HEK293T (cell line): ENCODE data around the gene OR5J2.
"Not testable (repeated sequence)": the region's sequence is repeated elsewhere in the genome, so short reads cannot be mapped to it uniquely, and the experiment has no call there.

Experiments
- CTCF ChIA-PET: fragments of 350-600 bp; formaldehyde crosslinking; extraction: SDS; loops from one replicate; lab custom pipeline; 2021; ENCODE audit warnings: antibody characterized with exemption, inconsistent platforms; lab: Yijun Ruan, JAX
- POLR2A ChIA-PET: fragments of 350-600 bp; formaldehyde crosslinking; extraction: SDS; loops from one replicate; lab custom pipeline; 2020; ENCODE audit warnings: antibody characterized with exemption, inconsistent platforms; lab: Yijun Ruan, JAX
- DNase-seq: peaks from one replicate; pipeline ENCODE4 v3.0.0; 2012; ENCODE audit warnings: mixed read lengths; ENCODE audit errors: extremely low spot score
- ARNT ChIP-seq: fragments of 450-650 bp; IDR thresholded peaks from 2 replicates; pipeline ENCODE4 v1.6.1; 2017; ENCODE audit warnings: mild to moderate bottlenecking
- BHLHE40 ChIP-seq: fragments of 450-650 bp; IDR thresholded peaks from 2 replicates; pipeline ENCODE4 v1.6.1; 2016; ENCODE audit warnings: mild to moderate bottlenecking, moderate library complexity, borderline replicate concordance
- CTBP1 ChIP-seq: fragments of 450-650 bp; IDR thresholded peaks from 2 replicates; pipeline ENCODE4 v1.6.1; 2016; ENCODE audit warnings: borderline replicate concordance
- ELF4 ChIP-seq: fragments of 450-650 bp; IDR thresholded peaks from 2 replicates; pipeline ENCODE4 v1.6.1; 2017; ENCODE audit warnings: antibody characterized with exemption
- FOXA1 ChIP-seq: fragments of 450-650 bp; IDR thresholded peaks from 2 replicates; pipeline ENCODE4 v1.6.1; 2016; ENCODE audit warnings: mild to moderate bottlenecking
- FOXK2 ChIP-seq: fragments of 450-650 bp; IDR thresholded peaks from 2 replicates; pipeline ENCODE4 v1.6.1; 2016; ENCODE audit warnings: mild to moderate bottlenecking
- FOXM1 ChIP-seq: fragments of 450-650 bp; IDR thresholded peaks from 2 replicates; pipeline ENCODE4 v1.6.1; 2017; ENCODE audit warnings: mild to moderate bottlenecking, borderline replicate concordance
- HDGF ChIP-seq: fragments of 450-650 bp; IDR thresholded peaks from 2 replicates; pipeline ENCODE4 v1.6.1; 2017; ENCODE audit warnings: antibody characterized with exemption, borderline replicate concordance
- L3MBTL2 ChIP-seq: fragments of 450-650 bp; conservative IDR thresholded peaks from 2 replicates; pipeline ENCODE4 v1.6.1; 2016; ENCODE audit warnings: mild to moderate bottlenecking
- LEF1 ChIP-seq: fragments of 450-650 bp; IDR thresholded peaks from 2 replicates; pipeline ENCODE4 v1.6.1; 2017; ENCODE audit warnings: mild to moderate bottlenecking, borderline replicate concordance
- NFRKB ChIP-seq: fragments of 450-650 bp; IDR thresholded peaks from 2 replicates; pipeline ENCODE4 v1.6.1; 2016; ENCODE audit warnings: mild to moderate bottlenecking, moderate library complexity
- SP1 ChIP-seq: fragments of 450-650 bp; IDR thresholded peaks from 2 replicates; pipeline ENCODE4 v1.6.1; 2017
- SUZ12 ChIP-seq: fragments of 450-650 bp; IDR thresholded peaks from 2 replicates; pipeline ENCODE4 v1.6.1; 2016; ENCODE audit warnings: mild to moderate bottlenecking
- TARDBP ChIP-seq: fragments of 450-650 bp; IDR thresholded peaks from 2 replicates; pipeline ENCODE4 v1.6.1; 2016
- ZNF384 ChIP-seq: fragments of 450-650 bp; IDR thresholded peaks from 2 replicates; pipeline ENCODE4 v1.6.1; 2016
- TF ChIP-seq, protein P1 (sequence below): fragments of 450-650 bp; IDR thresholded peaks from 2 replicates; pipeline ENCODE4 v1.6.1; 2016

OR5J2 gene

DNA sequence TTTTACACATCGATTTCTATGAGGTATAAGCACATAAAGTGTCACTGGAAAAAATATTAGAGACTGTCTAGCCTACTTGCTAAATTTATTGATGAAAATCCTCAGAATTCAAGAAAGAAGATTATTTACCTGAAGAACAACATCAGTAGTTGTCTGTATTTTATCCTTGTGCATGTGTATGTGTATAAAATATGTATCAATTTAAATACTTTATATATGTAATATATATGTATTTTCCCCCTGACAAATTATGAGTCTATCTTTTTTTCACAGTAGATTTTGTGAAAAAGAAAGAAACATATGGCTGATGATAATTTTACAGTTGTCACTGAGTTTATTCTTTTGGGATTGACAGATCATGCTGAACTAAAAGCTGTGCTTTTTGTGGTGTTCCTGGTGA is at the start of gene OR5J2:
OR5J2 (plus strand) TSS at position 301 of the 400 bp plus-strand sequence; CDS start at position 301, 0 bp downstream.
- no peak for DNase-seq
- ChIA-PET POLR2A (no interaction called here), CTCF (no interaction called here)
- TF ChIP-seq TARDBP (no peak), SUZ12 (no peak), FOXM1 (no peak), FOXA1 (no peak), NFRKB (no peak), BHLHE40 (no peak), SP1 (no peak), L3MBTL2 (no peak), HDGF (no peak), FOXK2 (no peak), ELF4 (no peak), CTBP1 (no peak), ZNF384 (no peak)
- TF ChIP-seq, protein P1, sequence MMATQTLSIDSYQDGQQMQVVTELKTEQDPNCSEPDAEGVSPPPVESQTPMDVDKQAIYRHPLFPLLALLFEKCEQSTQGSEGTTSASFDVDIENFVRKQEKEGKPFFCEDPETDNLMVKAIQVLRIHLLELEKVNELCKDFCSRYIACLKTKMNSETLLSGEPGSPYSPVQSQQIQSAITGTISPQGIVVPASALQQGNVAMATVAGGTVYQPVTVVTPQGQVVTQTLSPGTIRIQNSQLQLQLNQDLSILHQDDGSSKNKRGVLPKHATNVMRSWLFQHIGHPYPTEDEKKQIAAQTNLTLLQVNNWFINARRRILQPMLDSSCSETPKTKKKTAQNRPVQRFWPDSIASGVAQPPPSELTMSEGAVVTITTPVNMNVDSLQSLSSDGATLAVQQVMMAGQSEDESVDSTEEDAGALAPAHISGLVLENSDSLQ = no peak

DNA sequence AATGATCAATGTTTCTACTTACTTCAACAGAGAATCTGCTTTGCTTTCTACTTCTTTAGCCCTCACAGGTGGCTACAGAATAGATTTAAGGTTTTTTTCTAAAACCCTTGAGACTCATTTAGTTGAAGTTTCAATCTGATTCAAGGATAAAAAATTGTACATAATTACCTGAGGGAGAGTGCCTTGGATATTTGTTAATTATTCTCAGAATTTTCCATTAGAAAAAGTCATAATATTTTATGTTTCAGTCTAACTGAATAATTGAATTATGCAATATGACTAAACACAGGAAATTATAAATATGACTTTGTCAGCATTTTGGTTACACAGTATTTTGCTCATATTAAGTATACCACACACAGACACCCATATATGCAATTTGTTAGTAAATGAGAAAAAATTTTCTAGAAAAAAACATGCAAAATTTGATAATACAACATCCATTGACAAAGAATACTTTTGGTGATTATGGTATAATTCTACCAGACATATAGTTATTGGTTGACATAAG is 36.2 kb upstream of the OR5J2 start, which contains the start of gene OR8J3:
OR8J3 (minus strand) TSS at position 51 of the 511 bp plus-strand sequence. CDS start 2,483 bp downstream, outside the sequence.
- ChIA-PET CTCF (no interaction called here), POLR2A (no interaction called here)
- no peak for TF ChIP-seq TARDBP
- no peak for TF ChIP-seq ELF4
- TF ChIP-seq ARNT = no peak
- no peak for TF ChIP-seq LEF1
- TF ChIP-seq FOXA1 = no peak
- TF ChIP-seq FOXM1 = no peak
- no peak for TF ChIP-seq L3MBTL2
- TF ChIP-seq HDGF = no peak
- TF ChIP-seq SP1 = no peak
- TF ChIP-seq, protein P1 = no peak
- TF ChIP-seq FOXK2 = no peak
- no peak for TF ChIP-seq NFRKB
- TF ChIP-seq SUZ12 = no peak
- no peak for DNase-seq

DNA sequence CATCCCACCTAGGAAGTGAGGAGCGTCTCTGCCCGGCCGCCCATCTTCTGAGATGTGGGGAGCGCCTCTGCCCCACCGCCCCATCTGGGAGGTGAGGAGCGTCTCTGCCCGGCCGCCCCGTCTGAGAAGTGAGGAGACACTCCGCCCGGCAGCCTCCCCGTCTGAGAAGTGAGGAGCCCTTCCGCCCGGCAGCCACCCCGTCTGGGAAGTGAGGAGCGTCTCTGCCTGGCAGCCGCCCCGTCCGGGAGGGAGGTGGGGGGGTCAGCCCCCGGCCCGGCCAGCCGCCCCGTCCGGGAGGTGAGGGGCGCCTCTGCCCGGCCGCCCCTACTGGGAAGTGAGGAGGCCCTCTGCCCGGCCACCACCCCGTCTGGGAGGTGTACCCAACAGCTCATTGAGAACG is 32.7 kb upstream of the OR5J2 start:
- DNase-seq, CTCF ChIA-PET, POLR2A ChIA-PET: not testable (repeated sequence)

DNA sequence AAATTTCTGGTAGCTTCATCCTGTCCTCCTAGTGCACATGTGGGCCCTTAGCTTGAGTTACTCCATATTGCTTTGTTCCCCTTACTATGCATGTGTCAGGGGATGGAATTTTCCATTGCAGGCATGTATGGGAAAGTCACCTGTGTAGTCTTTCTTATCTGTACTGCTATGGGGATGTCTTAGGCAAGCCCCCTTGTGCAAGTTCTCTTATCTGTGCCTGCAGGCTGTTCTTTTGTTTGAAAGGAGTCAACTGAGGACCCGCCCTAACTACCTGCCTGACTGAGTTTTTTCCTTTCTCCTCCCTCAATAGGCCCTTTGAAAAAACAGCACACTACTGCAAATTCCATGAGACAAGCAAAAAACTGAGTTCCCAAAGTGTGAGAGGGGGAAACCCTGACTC is 25.0 kb upstream of the OR5J2 start:
- no peak for DNase-seq
- POLR2A ChIA-PET = no interaction called here
- CTCF ChIA-PET = no interaction called here
- TF ChIP-seq SP1 (no peak), FOXM1 (no peak), TARDBP (no peak), FOXA1 (no peak), CTBP1 (no peak), NFRKB (no peak), SUZ12 (no peak), ZNF384 (no peak), ARNT (no peak), BHLHE40 (no peak)
- TF ChIP-seq, protein P1 = no peak

DNA sequence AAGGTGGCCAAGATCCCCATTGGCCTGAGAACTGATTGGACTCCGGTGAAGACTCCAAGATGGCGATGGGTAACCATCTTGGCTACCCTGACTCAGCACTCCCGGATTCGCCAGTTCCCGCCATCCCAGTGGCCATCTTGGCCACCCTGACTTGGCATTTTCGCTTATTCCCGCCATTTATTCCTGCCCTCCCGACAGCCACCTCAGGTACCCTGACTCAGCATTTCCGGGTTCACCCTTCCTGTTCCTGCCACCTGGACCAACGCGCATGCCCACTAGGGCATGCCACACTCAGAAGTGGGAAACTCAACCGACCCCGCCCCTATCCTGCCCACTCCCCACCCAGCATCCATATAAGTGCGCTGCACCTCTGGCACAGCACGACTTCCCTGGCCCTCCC is 24.1 kb upstream of the OR5J2 start:
- no peak for TF ChIP-seq L3MBTL2
- no peak for TF ChIP-seq ARNT
- TF ChIP-seq LEF1 = no peak
- TF ChIP-seq, protein P1 = no peak
- TF ChIP-seq TARDBP = no peak
- no peak for TF ChIP-seq SUZ12
- no peak for TF ChIP-seq FOXK2
- no peak for TF ChIP-seq HDGF
- no peak for TF ChIP-seq FOXA1
- no peak for TF ChIP-seq CTBP1
- TF ChIP-seq ELF4 = no peak
- no peak for TF ChIP-seq SP1
- TF ChIP-seq NFRKB = no peak
- TF ChIP-seq ZNF384 = no peak
- no peak for TF ChIP-seq FOXM1
- no peak for TF ChIP-seq BHLHE40
- no peak for DNase-seq
- ChIA-PET POLR2A (no interaction called here), CTCF (no interaction called here)

DNA sequence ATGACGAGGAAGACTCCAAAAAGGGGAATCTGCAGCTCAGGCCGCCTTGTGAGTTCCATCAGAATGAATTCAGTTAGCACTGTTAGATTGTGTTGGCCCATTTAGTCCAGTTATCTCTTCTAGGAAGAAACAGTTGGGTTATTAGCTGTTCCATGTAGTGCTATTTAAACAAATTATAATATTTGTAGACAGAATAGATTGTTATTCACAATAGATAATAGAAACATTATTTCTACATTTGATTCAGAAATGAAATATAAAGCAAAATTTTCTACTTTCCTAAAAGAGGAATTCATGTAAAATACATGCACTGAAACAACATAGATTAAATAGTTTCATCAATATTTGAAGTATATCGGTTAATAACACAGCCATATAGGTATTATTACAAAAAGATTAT is 16.2 kb upstream of the OR5J2 start, which contains the start of gene OR8K5:
OR8K5 (minus strand) TSS at position 101 of the 400 bp plus-strand sequence; CDS start at position 101, 0 bp downstream.
- POLR2A ChIA-PET = no interaction called here
- DNase-seq = no peak
- no peak for TF ChIP-seq BHLHE40
- TF ChIP-seq FOXK2 = no peak
- CTCF ChIA-PET = no interaction called here
